ENCODE data around the gene NFATC2.
A peak's percentile ranks its signal among the peaks of the same experiment; 100 is the strongest.

NFATC2 gene

GRCh38 chr20:51450984-51451383, 91.5 kb downstream of the NFATC2 start:
- DNase-seq (ENCODE audit: low read depth): no peak

GRCh38 chr20:51450221-51450712, 92.3 kb downstream of the NFATC2 start:
- DNase-seq (ENCODE audit: low read depth): no peak

- no peak for DNase-seq (ENCODE audit: low read depth)
These were observed 92.9 kb downstream of the NFATC2 start for GRCh38 chr20:51449498-51450220.

- no peak for DNase-seq (ENCODE audit: low read depth)
These were observed 94.8 kb downstream of the NFATC2 start for GRCh38 chr20:51447765-51448148.

GRCh38 chr20:51447097-51447764, 95.3 kb downstream of the NFATC2 start:
- DNase-seq (ENCODE audit: low read depth): peak; percentile 93

- DNase-seq (ENCODE audit: low read depth): peak; percentile 56
These were observed 95.9 kb downstream of the NFATC2 start for GRCh38 chr20:51446656-51447055.

GRCh38 chr20:51446230-51446629, 96.3 kb downstream of the NFATC2 start:
- no peak for DNase-seq (ENCODE audit: low read depth)

- DNase-seq (ENCODE audit: low read depth): no peak
These were observed 96.9 kb downstream of the NFATC2 start for GRCh38 chr20:51445591-51445990.

- DNase-seq (ENCODE audit: low read depth): no peak
These were observed 97.5 kb downstream of the NFATC2 start for GRCh38 chr20:51444922-51445438.

GRCh38 chr20:51444467-51444866, 98.1 kb downstream of the NFATC2 start:
- no peak for DNase-seq (ENCODE audit: low read depth)

- DNase-seq (ENCODE audit: low read depth): no peak
These were observed 99.9 kb downstream of the NFATC2 start for GRCh38 chr20:51442602-51443001.

GRCh38 chr20:51440589-51440988, 101.9 kb downstream of the NFATC2 start:
- no peak for DNase-seq (ENCODE audit: low read depth)

GRCh38 chr20:51439160-51439689, 103.3 kb downstream of the NFATC2 start:
- DNase-seq (ENCODE audit: low read depth): no peak

GRCh38 chr20:51438136-51438535, 104.4 kb downstream of the NFATC2 start:
- no peak for DNase-seq (ENCODE audit: low read depth)

- DNase-seq (ENCODE audit: low read depth): no peak
These were observed 105.2 kb downstream of the NFATC2 start for GRCh38 chr20:51437182-51437924.

GRCh38 chr20:51434580-51435247, 107.8 kb downstream of the NFATC2 start:
- peak; percentile 70 for DNase-seq (ENCODE audit: low read depth)

- no peak for DNase-seq (ENCODE audit: low read depth)
These were observed 108.5 kb downstream of the NFATC2 start for GRCh38 chr20:51434026-51434425.

GRCh38 chr20:51432875-51433274, 109.6 kb downstream of the NFATC2 start:
- DNase-seq (ENCODE audit: low read depth): no peak

- no peak for DNase-seq (ENCODE audit: low read depth)
These were observed 110.2 kb downstream of the NFATC2 start for GRCh38 chr20:51432251-51432784.

- DNase-seq (ENCODE audit: low read depth): no peak
These were observed 111.2 kb downstream of the NFATC2 start for GRCh38 chr20:51431321-51431720.

- no peak for DNase-seq (ENCODE audit: low read depth)
These were observed 112.1 kb downstream of the NFATC2 start for GRCh38 chr20:51430198-51430950.
